Fibroblast of the aortic adventitia (primary cell): ENCODE measurements around the gene SMCHD1. TPM values are rescaled to one million over a fixed set of nuclear protein-coding genes. Genes with fewer than 3 reads are reported as not detected.

Source experiments
- DNase-seq: peaks from one replicate; pipeline ENCODE4 v3.0.0-alpha.2; 2010; ENCODE audit warnings: low read depth
- H3K4me3 ChIP-seq: 2 replicates; pipeline ENCODE4 v1.5.1; 2011; ENCODE audit warnings: low read depth, mild to moderate bottlenecking, control low read depth, low read length, moderate library complexity
- total RNA-seq: library from RNA; depleted of rRNA; stranded (reverse); fragments of >200 nt; gene quantifications from 2 replicates; pipeline ENCODE4 v1.2.3, GENCODE V29; 2012; ENCODE audit warnings: low replicate concordance
- TF ChIP-seq, protein P1 (sequence below): IDR thresholded peaks from 2 replicates; pipeline ENCODE4 v1.5.1; 2011; ENCODE audit warnings: mild to moderate bottlenecking, low read length, control low read depth, inconsistent platforms; ENCODE audit not compliant: insufficient read depth

SMCHD1 gene
- total RNA-seq, 1 donor = 99.0 TPM

GRCh38 chr18:2642771-2643170, 12.8 kb upstream of the SMCHD1 start:
- TF ChIP-seq, protein P1, sequence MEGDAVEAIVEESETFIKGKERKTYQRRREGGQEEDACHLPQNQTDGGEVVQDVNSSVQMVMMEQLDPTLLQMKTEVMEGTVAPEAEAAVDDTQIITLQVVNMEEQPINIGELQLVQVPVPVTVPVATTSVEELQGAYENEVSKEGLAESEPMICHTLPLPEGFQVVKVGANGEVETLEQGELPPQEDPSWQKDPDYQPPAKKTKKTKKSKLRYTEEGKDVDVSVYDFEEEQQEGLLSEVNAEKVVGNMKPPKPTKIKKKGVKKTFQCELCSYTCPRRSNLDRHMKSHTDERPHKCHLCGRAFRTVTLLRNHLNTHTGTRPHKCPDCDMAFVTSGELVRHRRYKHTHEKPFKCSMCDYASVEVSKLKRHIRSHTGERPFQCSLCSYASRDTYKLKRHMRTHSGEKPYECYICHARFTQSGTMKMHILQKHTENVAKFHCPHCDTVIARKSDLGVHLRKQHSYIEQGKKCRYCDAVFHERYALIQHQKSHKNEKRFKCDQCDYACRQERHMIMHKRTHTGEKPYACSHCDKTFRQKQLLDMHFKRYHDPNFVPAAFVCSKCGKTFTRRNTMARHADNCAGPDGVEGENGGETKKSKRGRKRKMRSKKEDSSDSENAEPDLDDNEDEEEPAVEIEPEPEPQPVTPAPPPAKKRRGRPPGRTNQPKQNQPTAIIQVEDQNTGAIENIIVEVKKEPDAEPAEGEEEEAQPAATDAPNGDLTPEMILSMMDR = no peak
- no peak overlapping the region for H3K4me3 ChIP-seq
- DNase-seq = no peak

DNA sequence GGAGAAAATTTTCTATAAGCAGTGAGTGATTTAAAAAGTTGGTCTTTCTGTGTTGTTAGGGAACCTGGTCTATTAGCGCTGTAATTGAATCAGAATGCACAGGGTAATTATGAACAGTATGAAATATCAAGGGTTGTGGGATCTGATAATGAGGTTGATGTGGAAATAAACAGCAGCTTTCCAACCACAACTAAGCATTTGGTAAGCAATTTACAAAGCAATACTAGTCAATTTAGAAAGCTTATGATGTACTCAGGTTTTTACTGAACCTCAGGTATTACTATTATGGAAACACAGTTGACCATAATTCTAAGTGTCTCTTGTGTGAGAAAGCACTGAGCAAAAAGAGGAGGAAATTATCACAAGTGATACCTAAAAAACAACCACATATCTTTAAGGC, 11.0 kb upstream of the SMCHD1 start:
- TF ChIP-seq, protein P1 = no peak
- no peak overlapping the region for H3K4me3 ChIP-seq
- no peak for DNase-seq

- TF ChIP-seq, protein P1 = no peak
- no peak overlapping the region for H3K4me3 ChIP-seq
- DNase-seq = no peak
Measured at GRCh38 chr18:2651981-2652380, 3.5 kb upstream of the SMCHD1 start.

GRCh38 chr18:2653467-2653866, 2.1 kb upstream of the SMCHD1 start:
- TF ChIP-seq, protein P1 = no peak
- H3K4me3 ChIP-seq = no peak overlapping the region
- no peak for DNase-seq

- TF ChIP-seq, protein P1 = no peak
- H3K4me3 ChIP-seq = peak overlapping the region; percentile 93
- DNase-seq = no peak
Measured at GRCh38 chr18:2654169-2654927, 1.2 kb upstream of the SMCHD1 start.

DNA sequence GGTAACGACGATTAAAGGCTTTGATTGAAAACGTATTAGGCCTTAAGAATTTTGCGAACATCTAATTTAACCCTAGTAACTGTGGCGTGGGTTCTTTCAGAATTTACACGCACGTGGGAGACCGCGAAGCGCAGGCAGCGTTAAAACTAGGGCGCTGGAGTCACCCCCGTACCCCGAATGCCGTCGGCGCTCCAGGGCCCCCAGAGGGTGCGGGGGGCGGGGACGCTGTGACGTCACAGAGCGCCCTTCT, 673 bp upstream of the SMCHD1 start:
- H3K4me3 ChIP-seq = peak overlapping the region; percentile 93
- TF ChIP-seq, protein P1 = no peak
- peak; percentile 18 for DNase-seq

GRCh38 chr18:2655954-2656236, 369 bp downstream of the SMCHD1 start:
- TF ChIP-seq, protein P1 = no peak
- DNase-seq = no peak
- H3K4me3 ChIP-seq = peak overlapping the region; percentile 93
